Activated T-cell treated with anti-CD3 and anti-CD28 coated beads for 1 hour (primary cell): ENCODE results near the gene CTNS.
"Not testable (repeated sequence)": the region's sequence is repeated elsewhere in the genome, so short reads cannot be mapped to it uniquely, and the experiment has no call there.

ENCODE experiments used
- DNase-seq: peaks from one replicate; pipeline ENCODE4 v3.0.0-alpha.2; 2020; ENCODE audit warnings: low read depth

The CTNS gene

GRCh38 chr17:3688027-3688553 lies 51.5 kb downstream of the CTNS start:
- DNase-seq = no peak

GRCh38 chr17:3688852-3689261 lies 52.3 kb downstream of the CTNS start:
- no peak for DNase-seq

- no peak for DNase-seq
Measured at GRCh38 chr17:3689262-3690093, 52.9 kb downstream of the CTNS start.

GRCh38 chr17:3690094-3690715 lies 53.6 kb downstream of the CTNS start:
- DNase-seq = no peak

- DNase-seq = no peak
Measured at GRCh38 chr17:3691617-3692067, 55.1 kb downstream of the CTNS start.

GRCh38 chr17:3692346-3692745 lies 55.8 kb downstream of the CTNS start:
- DNase-seq = no peak

- no peak for DNase-seq
Measured at GRCh38 chr17:3693141-3693540, 56.6 kb downstream of the CTNS start.

GRCh38 chr17:3693829-3694231 lies 57.3 kb downstream of the CTNS start:
- DNase-seq = no peak

- no peak for DNase-seq
Measured at GRCh38 chr17:3695129-3695722, 58.7 kb downstream of the CTNS start.

GRCh38 chr17:3695723-3696411 lies 59.3 kb downstream of the CTNS start, which contains the start of gene P2RX5:
Gene P2RX5, minus strand, starts transcription at chr17:3696155. Its CDS starts 150 bp downstream, at chr17:3696005.
- peak; percentile 26 for DNase-seq

- no peak for DNase-seq
Measured at GRCh38 chr17:3697103-3697476, 60.5 kb downstream of the CTNS start.

- DNase-seq = no peak
Measured at GRCh38 chr17:3698139-3698538, 61.6 kb downstream of the CTNS start.

GRCh38 chr17:3699951-3700350 lies 63.4 kb downstream of the CTNS start:
- no peak for DNase-seq

GRCh38 chr17:3702041-3702539 lies 65.5 kb downstream of the CTNS start:
- not testable (repeated sequence) for DNase-seq

GRCh38 chr17:3704931-3705717 lies 68.6 kb downstream of the CTNS start:
- no peak for DNase-seq

- not testable (repeated sequence) for DNase-seq
Measured at GRCh38 chr17:3705718-3705984, 69.1 kb downstream of the CTNS start.

GRCh38 chr17:3708366-3708765 lies 71.8 kb downstream of the CTNS start:
- no peak for DNase-seq

- peak; percentile 32 for DNase-seq
Measured at GRCh38 chr17:3710951-3711383, 74.4 kb downstream of the CTNS start.
